Fibroblast of the conjunctiva (primary cell): ENCODE data around the gene MYOC.
"Not testable (repeated sequence)": the region's sequence is repeated elsewhere in the genome, so short reads cannot be mapped to it uniquely, and the experiment has no call there.

ENCODE experiments used
- DNase-seq: peaks from one replicate; pipeline ENCODE4 v3.0.0-alpha.2; 2010; ENCODE audit warnings: low read depth

The MYOC gene

DNA sequence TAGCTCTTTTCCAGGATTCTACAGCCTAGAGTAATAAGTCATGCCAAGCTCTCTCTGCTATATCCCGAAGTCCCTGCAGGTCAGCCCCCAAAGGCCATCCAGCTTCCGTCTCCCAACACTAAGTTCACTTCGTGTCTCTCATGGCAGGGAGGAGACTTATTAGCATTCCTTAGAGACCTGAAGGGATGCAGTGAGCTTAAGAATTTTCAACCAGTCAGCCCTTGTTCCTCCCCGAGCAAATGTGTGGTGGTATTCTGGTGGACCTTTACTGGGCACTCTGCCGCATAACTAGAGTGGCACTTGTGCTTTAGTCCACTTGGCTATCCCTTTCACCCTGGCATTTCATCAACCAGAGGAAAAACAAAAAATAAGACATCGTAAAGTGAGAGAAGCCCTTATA lies 49.4 kb downstream of the MYOC start:
- not testable (repeated sequence) for DNase-seq

DNA sequence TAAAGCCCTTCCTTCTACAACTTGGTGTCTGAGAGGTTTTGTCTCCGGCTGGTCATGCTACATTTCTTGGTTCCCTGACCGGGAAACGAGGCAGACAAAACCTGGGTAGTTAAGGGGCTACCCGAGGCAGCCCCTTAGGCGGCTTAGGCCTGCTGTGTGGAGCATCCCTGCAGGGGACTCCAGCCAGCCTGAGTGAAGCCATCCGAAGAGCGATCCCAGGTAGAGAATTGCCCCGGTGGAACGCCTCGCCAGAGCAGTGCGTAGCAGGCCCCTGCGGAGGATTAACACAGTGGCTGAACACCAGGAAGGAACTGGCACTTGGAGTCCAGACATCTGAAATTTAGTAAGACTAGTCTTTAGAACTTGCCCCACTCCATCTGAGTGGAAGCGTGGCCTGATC lies 51.6 kb downstream of the MYOC start:
- DNase-seq = no peak

DNA sequence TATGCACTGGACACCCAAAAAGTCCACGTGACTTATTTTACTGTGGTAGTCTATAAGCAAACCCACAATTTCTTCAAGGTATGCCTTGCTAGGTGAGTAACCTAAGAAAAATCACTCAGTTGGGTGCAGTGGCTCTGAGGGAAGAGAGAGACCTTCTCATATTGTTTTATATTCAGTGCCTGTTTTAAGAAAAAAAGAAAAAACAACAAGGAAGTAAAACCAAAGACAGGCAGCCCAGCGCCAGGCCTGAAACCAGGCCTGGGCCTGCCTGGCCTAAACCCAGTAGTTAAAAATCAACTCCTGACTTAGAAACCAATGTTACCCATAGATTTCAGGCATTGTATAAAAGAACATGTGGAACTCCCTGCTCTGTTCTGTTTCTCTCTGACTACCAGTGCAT lies 52.2 kb downstream of the MYOC start:
- not testable (repeated sequence) for DNase-seq

DNA sequence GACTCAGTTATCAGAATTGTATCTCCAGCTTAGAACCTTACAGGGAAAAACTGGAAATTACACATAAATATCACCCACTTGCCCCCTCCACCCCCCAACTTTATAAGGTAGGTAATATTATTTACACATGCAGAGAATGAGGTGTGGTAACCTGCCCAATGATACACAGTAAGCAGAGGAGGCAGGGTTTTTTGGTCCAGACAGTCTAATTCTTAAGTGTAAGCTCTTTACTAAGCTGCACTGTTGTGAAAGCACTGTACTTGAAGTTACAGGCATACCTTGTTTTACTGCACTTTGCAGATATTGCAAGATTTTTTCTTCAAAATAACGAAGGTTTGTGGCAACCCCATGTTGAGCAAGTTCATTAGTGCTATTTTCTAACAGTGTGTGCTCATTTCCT lies 55.3 kb downstream of the MYOC start:
- no peak for DNase-seq

DNA sequence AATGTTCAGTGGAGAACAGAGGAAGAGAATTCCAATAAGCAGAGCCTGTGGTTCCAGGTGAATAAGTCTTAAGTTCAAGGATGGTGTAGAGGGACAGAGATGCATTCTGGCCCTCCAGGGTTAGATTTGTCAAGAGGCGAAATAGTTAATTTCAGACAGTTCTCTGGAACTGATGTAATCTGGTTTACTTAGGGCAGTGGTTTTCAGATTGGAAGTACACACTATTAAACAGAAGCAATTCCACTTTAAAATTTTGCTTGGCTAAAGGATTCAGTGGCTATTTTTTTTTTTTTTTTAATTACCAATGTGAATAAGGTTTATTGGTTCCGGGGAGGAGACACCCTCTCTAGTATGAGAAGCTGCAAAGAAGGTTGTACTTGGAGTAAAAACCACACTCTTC lies 55.8 kb downstream of the MYOC start:
- no peak for DNase-seq

DNA sequence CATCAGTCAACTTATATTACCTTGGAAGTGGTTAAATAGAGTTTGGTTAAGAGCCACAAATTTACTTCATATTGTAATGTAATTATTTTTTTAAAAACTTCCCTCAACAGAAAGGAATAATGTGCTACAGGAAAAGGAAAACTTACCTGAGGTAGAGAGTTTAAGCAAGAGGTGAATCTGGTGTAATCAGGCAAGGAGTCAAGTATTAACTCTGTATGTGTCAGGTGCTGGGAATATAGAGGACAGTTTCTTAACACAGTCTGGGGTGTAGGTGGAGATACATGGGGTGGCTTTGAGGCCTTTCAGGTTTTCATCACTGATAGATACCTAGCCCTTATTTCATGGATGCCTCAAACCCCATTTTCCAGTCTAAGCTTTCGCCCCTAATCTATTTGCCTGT lies 56.4 kb downstream of the MYOC start:
- no peak for DNase-seq

DNA sequence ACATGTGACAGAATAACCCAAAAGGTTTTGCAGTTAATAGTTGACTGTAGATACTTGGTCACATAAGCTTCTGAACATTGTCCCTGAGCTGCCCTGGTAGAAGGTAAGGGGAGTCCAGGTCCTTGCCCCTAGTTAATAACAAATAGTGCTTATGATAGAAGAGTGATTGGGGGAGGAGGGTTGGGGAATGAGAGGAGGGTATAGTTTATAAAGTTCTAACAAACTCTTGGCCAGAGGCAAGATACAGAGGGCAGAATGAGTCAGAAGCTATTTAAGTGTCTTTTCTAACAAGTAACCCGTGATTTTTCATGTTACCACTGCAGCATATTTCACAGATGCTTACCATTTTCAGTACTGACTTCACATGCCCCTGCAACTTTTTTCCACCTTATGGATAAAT lies 57.2 kb downstream of the MYOC start:
- no peak for DNase-seq

DNA sequence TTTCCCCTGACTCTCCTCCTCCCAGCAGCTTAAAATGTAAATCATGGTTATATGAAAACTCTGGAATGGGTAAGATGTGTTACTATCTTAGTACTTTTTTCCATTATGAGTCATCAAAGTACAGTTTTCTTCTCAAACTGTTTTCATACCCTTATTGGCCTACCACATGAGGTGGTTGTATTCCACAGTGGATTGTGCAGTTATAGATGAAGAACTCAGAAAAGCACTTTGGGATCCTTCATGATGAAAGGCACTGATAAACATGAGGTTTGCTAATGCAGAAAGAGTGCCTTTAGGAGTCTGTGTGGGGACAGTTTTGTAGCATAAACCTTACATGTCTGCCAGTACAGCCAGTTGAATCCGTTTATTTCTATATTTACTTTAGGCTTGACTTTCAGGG lies 62.5 kb downstream of the MYOC start:
- DNase-seq = no peak

DNA sequence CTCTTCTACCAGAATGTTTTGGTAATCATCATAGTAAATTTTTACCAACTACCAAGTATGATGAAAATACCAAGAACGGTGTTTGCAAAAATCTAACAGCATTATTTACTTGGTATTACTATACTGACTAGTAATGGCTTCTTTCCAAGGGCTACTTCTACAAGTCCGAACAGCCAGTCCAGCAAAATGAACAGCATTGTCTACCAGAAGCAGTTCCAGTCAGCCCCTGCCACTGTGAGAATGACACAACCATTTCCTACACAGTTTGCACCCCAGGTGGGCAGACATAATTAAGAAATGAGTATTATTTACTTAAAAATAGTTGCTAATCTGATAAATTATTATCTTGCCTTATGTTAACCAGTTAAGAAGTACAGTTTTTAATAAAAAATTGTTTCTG lies 64.3 kb downstream of the MYOC start:
- DNase-seq = no peak

DNA sequence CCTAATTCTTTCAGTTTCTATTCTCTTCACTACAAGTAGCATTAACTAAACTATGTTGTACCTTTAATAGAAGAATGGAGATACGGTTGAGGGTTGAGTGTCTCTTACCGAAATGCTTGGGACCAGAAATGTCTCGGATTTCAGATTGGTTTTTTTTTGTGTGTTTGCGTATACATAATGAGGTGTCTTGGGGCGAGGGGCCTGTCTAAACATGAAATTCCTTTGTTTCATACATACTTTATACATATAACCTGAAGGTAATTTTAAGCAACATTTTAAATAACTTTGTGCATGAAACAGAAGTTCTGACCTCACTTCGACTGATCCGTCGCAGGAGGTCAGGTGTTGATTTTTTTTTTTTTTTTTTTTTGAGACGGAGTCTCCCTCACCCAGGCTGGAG lies 66.8 kb downstream of the MYOC start:
- no peak for DNase-seq
